Measurements from ENCODE around the gene PRDX5.

- TF ChIP-seq, protein P1, sequence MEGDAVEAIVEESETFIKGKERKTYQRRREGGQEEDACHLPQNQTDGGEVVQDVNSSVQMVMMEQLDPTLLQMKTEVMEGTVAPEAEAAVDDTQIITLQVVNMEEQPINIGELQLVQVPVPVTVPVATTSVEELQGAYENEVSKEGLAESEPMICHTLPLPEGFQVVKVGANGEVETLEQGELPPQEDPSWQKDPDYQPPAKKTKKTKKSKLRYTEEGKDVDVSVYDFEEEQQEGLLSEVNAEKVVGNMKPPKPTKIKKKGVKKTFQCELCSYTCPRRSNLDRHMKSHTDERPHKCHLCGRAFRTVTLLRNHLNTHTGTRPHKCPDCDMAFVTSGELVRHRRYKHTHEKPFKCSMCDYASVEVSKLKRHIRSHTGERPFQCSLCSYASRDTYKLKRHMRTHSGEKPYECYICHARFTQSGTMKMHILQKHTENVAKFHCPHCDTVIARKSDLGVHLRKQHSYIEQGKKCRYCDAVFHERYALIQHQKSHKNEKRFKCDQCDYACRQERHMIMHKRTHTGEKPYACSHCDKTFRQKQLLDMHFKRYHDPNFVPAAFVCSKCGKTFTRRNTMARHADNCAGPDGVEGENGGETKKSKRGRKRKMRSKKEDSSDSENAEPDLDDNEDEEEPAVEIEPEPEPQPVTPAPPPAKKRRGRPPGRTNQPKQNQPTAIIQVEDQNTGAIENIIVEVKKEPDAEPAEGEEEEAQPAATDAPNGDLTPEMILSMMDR (IDR thresholded peaks at IDR 0.05): no peak
- no peak for TF ChIP-seq POLR2A (IDR thresholded peaks at IDR 0.05)
These were observed 25.3 kb upstream of the PRDX5 start for GRCh38 chr11:64292460-64293254.

Measured in right lobe of liver (tissue), 4 donors.